NCI-H2171 treated with DMSO at 0.1 percent for 48 hours (cell line): ENCODE results near the gene THADA.

Experiments
- DNase-seq: peaks from one replicate; lab custom pipeline; 2025; lab: John Stamatoyannopoulos, UW

The THADA gene

GRCh38 chr2:43444989-43445645 is 150.7 kb downstream of the THADA start:
- DNase-seq, result no peak

GRCh38 chr2:43443282-43443681 is 152.6 kb downstream of the THADA start:
- DNase-seq, result no peak

- no peak for DNase-seq
Measured at GRCh38 chr2:43441195-43441594, 154.6 kb downstream of the THADA start.

- DNase-seq, result no peak
Measured at GRCh38 chr2:43438858-43439655, 156.8 kb downstream of the THADA start.

- no peak for DNase-seq
Measured at GRCh38 chr2:43438342-43438741, 157.5 kb downstream of the THADA start.

GRCh38 chr2:43437363-43437762 is 158.5 kb downstream of the THADA start:
- DNase-seq, result no peak

- no peak for DNase-seq
Measured at GRCh38 chr2:43436431-43436830, 159.4 kb downstream of the THADA start.

- no peak for DNase-seq
Measured at GRCh38 chr2:43435746-43436145, 160.1 kb downstream of the THADA start.

GRCh38 chr2:43430489-43430888 is 165.3 kb downstream of the THADA start:
- no peak for DNase-seq

GRCh38 chr2:43429369-43429768 is 166.5 kb downstream of the THADA start:
- DNase-seq, result no peak

- no peak for DNase-seq
Measured at GRCh38 chr2:43427032-43427424, 168.8 kb downstream of the THADA start.

- no peak for DNase-seq
Measured at GRCh38 chr2:43426305-43427031, 169.4 kb downstream of the THADA start.

- DNase-seq, result no peak
Measured at GRCh38 chr2:43425659-43426058, 170.2 kb downstream of the THADA start.

GRCh38 chr2:43424262-43425207 is 171.3 kb downstream of the THADA start:
- DNase-seq, result no peak

GRCh38 chr2:43423941-43424261 is 171.9 kb downstream of the THADA start:
- no peak for DNase-seq

GRCh38 chr2:43421194-43421593 is 174.6 kb downstream of the THADA start:
- DNase-seq, result no peak

- DNase-seq, result no peak
Measured at GRCh38 chr2:43420389-43420801, 175.4 kb downstream of the THADA start.

- DNase-seq, result no peak
Measured at GRCh38 chr2:43419876-43420275, 176.0 kb downstream of the THADA start.

GRCh38 chr2:43419243-43419642 is 176.6 kb downstream of the THADA start:
- no peak for DNase-seq

GRCh38 chr2:43418680-43419079 is 177.2 kb downstream of the THADA start:
- DNase-seq, result no peak

GRCh38 chr2:43417300-43417699 is 178.5 kb downstream of the THADA start:
- no peak for DNase-seq

- DNase-seq, result no peak
Measured at GRCh38 chr2:43415592-43415991, 180.2 kb downstream of the THADA start.
